Activated naive CD8-positive, alpha-beta T cell treated with anti-CD3 and anti-CD28 coated beads, Interleukin-2, amount 50 U/mL, for 24 hours (primary cell): ENCODE data around the gene LRRN2.

Source experiments
- ATAC-seq: fragments of 150-1000 bp; cut with Tn5 transposase; one replicate; pipeline ENCODE4 v1.10.0; 2021
- DNase-seq: peaks from one replicate; pipeline ENCODE4 v3.0.0; 2021
- H3K27ac Mint-ChIP-seq: one replicate; pipeline ENCODE4 v1.8.0; 2021; ENCODE audit warnings: mild to moderate bottlenecking, mixed read lengths
- H3K27me3 Mint-ChIP-seq: one replicate; pipeline ENCODE4 v1.8.0; 2021; ENCODE audit warnings: mixed read lengths
- H3K36me3 Mint-ChIP-seq: one replicate; pipeline ENCODE4 v1.8.0; 2021; ENCODE audit warnings: low read depth, mixed read lengths
- H3K4me1 Mint-ChIP-seq: one replicate; pipeline ENCODE4 v1.8.0; 2021; ENCODE audit warnings: mixed read lengths
- H3K4me3 Mint-ChIP-seq: one replicate; pipeline ENCODE4 v1.8.0; 2021; ENCODE audit warnings: mild to moderate bottlenecking, moderate library complexity, mixed read lengths
- H3K9me3 Mint-ChIP-seq: one replicate; pipeline ENCODE4 v1.8.0; 2021; ENCODE audit warnings: mixed read lengths

The LRRN2 gene

GRCh38 chr1:204670152-204670927 lies 15.2 kb downstream of the LRRN2 start:
- no peak overlapping the region for H3K27ac Mint-ChIP-seq
- H3K9me3 Mint-ChIP-seq, result no peaks in the 10 kb centered on the region
- DNase-seq, result no peak
- no peaks in the 10 kb centered on the region for H3K4me1 Mint-ChIP-seq
- no peak for ATAC-seq
- H3K27me3 Mint-ChIP-seq, result no peaks in the 10 kb centered on the region
- no peaks in the 10 kb centered on the region for H3K36me3 Mint-ChIP-seq
- H3K4me3 Mint-ChIP-seq, result no peak overlapping the region

GRCh38 chr1:204669579-204669978 lies 16.0 kb downstream of the LRRN2 start:
- H3K36me3 Mint-ChIP-seq, result no peaks in the 10 kb centered on the region
- H3K4me1 Mint-ChIP-seq, result no peaks in the 10 kb centered on the region
- DNase-seq, result no peak
- H3K4me3 Mint-ChIP-seq, result no peak overlapping the region
- ATAC-seq, result no peak
- no peak overlapping the region for H3K27ac Mint-ChIP-seq
- H3K27me3 Mint-ChIP-seq, result peaks cover 4% of the 10 kb centered on the region
- no peaks in the 10 kb centered on the region for H3K9me3 Mint-ChIP-seq

- Mint-ChIP-seq H3K27ac (no peak overlapping the region), H3K36me3 (no peaks in the 10 kb centered on the region), H3K4me1 (no peaks in the 10 kb centered on the region), H3K27me3 (peaks cover 6% of the 10 kb centered on the region), H3K4me3 (no peak overlapping the region), H3K9me3 (no peaks in the 10 kb centered on the region)
- ATAC-seq (no peak), DNase-seq (no peak)
These were observed 21.2 kb downstream of the LRRN2 start for GRCh38 chr1:204664384-204664651.

DNA sequence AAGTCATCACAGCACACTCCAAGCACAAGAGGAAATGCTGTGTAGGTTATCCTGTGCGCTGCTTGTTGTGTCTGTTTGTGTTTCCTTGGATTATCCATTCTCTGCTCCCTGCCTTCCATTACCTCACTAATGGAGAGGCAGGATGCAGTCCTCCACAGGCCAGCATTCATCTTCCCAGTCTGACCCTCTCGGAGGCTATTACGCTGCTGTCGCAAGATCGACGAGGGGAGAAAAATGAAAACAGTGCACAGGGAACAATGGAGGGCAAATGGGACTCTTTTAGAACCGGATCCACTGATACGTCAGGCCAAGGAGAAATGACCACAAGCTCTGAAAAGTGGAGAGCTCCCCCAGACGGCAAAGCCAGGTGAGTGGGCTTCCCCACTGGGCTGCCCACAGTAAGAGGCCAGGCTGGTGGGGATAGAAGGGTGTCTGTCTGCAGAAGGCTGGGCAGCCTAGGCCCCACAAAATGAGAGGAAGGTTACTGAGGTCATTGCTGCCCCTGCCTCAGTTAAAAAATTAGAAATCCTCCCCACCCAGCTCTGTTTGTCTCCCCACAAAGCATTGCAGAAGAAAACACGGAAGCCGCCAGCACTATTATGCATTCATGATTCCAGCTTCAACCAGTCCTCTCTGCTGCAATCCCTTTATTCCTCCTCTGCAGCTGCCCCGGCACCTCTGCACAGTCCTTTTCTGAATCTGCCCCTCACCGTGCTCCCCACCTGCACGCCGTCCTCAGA lies 21.7 kb downstream of the LRRN2 start:
- peaks cover 6% of the 10 kb centered on the region for H3K27me3 Mint-ChIP-seq
- no peaks in the 10 kb centered on the region for H3K4me1 Mint-ChIP-seq
- H3K36me3 Mint-ChIP-seq, result no peaks in the 10 kb centered on the region
- H3K4me3 Mint-ChIP-seq, result no peak overlapping the region
- H3K9me3 Mint-ChIP-seq, result no peaks in the 10 kb centered on the region
- ATAC-seq (no peak), DNase-seq (no peak)
- no peak overlapping the region for H3K27ac Mint-ChIP-seq

GRCh38 chr1:204662530-204662929 lies 23.0 kb downstream of the LRRN2 start:
- Mint-ChIP-seq H3K9me3 (no peaks in the 10 kb centered on the region), H3K4me1 (no peaks in the 10 kb centered on the region), H3K4me3 (no peak overlapping the region), H3K27me3 (peaks cover 6% of the 10 kb centered on the region), H3K27ac (no peak overlapping the region), H3K36me3 (no peaks in the 10 kb centered on the region)
- DNase-seq, result no peak
- ATAC-seq, result no peak

DNA sequence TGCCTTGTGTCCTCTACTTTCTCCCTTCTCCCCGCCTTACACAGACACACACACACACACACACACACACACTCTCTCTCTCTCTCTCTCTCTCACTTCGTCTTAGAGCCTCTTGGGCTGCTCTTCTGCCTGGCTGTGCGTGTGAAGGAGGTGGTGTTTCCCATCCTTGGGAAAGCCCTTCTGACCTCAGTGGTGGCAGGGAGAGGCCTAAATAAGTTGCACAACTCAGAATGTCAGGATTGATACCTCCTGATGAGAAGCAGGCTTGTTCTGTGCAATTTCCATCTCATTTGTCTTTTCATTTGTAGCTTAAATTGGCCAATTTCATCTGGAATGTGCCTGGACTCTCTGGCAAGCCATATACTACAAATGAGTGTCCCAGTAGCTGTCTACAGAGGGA lies 25.0 kb downstream of the LRRN2 start:
- Mint-ChIP-seq H3K27ac (no peak overlapping the region), H3K27me3 (peaks cover 7% of the 10 kb centered on the region), H3K4me1 (no peaks in the 10 kb centered on the region), H3K36me3 (no peaks in the 10 kb centered on the region), H3K4me3 (no peak overlapping the region), H3K9me3 (no peaks in the 10 kb centered on the region)
- DNase-seq, result no peak
- no peak for ATAC-seq

GRCh38 chr1:204659056-204659455 lies 26.5 kb downstream of the LRRN2 start:
- H3K27me3 Mint-ChIP-seq, result peaks cover 2% of the 10 kb centered on the region
- H3K27ac Mint-ChIP-seq, result no peak overlapping the region
- no peak for DNase-seq

GRCh38 chr1:204658295-204658694 lies 27.2 kb downstream of the LRRN2 start:
- Mint-ChIP-seq H3K27me3 (peaks cover 2% of the 10 kb centered on the region), H3K27ac (no peak overlapping the region), H3K4me1 (no peaks in the 10 kb centered on the region), H3K4me3 (no peak overlapping the region), H3K36me3 (no peaks in the 10 kb centered on the region), H3K9me3 (no peaks in the 10 kb centered on the region)
- ATAC-seq (no peak), DNase-seq (no peak)

More at GRCh38 chr1:204659056-204659455, 26.5 kb downstream of the LRRN2 start:
- Mint-ChIP-seq H3K4me1 (no peaks in the 10 kb centered on the region), H3K36me3 (no peaks in the 10 kb centered on the region), H3K9me3 (no peaks in the 10 kb centered on the region), H3K4me3 (no peak overlapping the region)
- no peak for ATAC-seq

DNA sequence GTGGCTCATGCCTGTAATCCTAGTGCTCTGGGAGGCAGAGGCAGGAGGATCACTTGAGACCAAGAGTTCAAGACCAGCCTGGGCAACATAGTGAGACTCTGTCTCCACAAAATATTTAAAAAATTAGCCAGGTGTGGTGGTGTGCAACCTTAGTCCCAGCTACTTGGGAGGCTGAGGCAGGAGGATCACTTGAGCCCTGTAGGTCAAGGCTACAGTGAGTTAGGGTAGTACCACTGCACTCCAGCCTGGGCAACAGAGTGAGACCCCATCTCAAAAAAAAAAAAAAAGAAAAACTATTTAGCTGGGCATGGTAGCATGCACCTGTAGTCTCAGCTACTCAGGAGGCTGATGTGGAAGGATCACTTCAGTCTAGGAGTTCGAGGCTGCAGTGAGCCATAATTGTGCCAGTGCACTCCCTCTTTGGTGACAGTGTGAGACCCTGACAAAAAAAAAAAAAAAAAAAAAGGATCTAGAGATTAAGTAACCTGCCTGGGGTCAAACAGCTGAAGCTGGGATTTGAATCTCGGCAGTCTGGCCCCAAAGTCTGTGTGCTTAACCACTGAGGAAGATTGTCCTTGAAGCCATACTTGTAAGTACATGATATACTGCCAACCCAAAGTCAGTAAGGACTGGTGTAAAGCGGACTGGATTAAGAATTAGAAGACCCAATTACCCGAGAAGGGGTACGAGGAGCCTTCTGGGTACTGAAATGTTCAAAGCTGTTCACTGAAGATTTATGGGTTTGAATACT lies 31.8 kb downstream of the LRRN2 start:
- Mint-ChIP-seq H3K27ac (no peak overlapping the region), H3K27me3 (peaks cover 6% of the 10 kb centered on the region), H3K36me3 (no peaks in the 10 kb centered on the region), H3K9me3 (no peaks in the 10 kb centered on the region), H3K4me1 (no peaks in the 10 kb centered on the region), H3K4me3 (no peak overlapping the region)
- DNase-seq (no peak), ATAC-seq (no peak)

- Mint-ChIP-seq H3K4me1 (no peaks in the 10 kb centered on the region), H3K27me3 (peaks cover 6% of the 10 kb centered on the region), H3K36me3 (no peaks in the 10 kb centered on the region), H3K9me3 (no peaks in the 10 kb centered on the region), H3K4me3 (no peak overlapping the region), H3K27ac (no peak overlapping the region)
- DNase-seq (no peak), ATAC-seq (no peak)
These were observed 33.0 kb downstream of the LRRN2 start for GRCh38 chr1:204652497-204652896.

- peaks cover 5% of the 10 kb centered on the region for H3K4me1 Mint-ChIP-seq
- H3K27ac Mint-ChIP-seq, result no peak overlapping the region
- DNase-seq (no peak), ATAC-seq (no peak)
- H3K36me3 Mint-ChIP-seq, result no peaks in the 10 kb centered on the region
- H3K27me3 Mint-ChIP-seq, result peaks cover 6% of the 10 kb centered on the region
- H3K9me3 Mint-ChIP-seq, result no peaks in the 10 kb centered on the region
- H3K4me3 Mint-ChIP-seq, result no peak overlapping the region
These were observed 33.6 kb downstream of the LRRN2 start for GRCh38 chr1:204651843-204652421.

DNA sequence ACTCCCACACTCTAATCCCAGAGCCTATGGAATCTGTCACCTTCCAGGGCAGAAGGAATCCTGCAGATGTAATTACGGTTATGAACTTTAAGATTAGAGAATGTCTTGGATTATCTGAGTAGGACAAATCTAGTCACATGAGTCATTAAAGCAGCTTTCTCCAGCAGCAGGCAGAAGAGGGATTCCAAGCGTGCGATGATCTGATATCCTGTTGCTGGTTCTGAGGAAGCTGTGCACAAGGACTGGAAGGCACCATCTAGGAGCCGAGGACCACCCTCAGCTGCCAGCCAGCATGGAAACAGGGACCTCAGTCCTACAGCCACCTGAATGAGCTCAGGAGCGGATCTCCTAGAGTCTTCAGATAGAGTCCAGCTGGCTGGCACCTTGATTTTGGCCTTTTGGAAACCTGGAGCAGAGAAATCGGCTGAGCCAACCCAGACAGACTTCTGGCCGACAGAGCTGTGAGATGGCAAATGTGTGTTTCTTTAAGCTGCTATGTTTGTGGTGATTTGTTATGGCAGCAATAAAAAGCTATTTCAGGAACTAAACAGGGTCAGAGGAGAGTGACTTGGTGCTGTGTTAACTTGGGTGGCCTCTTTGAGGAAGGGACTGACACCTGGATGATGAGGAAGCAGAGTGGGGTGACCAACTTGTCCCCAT lies 34.5 kb downstream of the LRRN2 start:
- Mint-ChIP-seq H3K4me3 (no peak overlapping the region), H3K27ac (no peak overlapping the region), H3K27me3 (peaks cover 6% of the 10 kb centered on the region), H3K4me1 (peaks cover 6% of the 10 kb centered on the region), H3K36me3 (no peaks in the 10 kb centered on the region), H3K9me3 (no peaks in the 10 kb centered on the region)
- ATAC-seq, result no peak
- DNase-seq, result no peak

GRCh38 chr1:204649721-204650521 lies 35.6 kb downstream of the LRRN2 start:
- peaks cover 6% of the 10 kb centered on the region for H3K4me1 Mint-ChIP-seq
- ATAC-seq (no peak), DNase-seq (no peak)
- H3K9me3 Mint-ChIP-seq, result no peaks in the 10 kb centered on the region
- H3K36me3 Mint-ChIP-seq, result no peaks in the 10 kb centered on the region
- H3K4me3 Mint-ChIP-seq, result no peak overlapping the region
- H3K27me3 Mint-ChIP-seq, result peaks cover 4% of the 10 kb centered on the region
- H3K27ac Mint-ChIP-seq, result no peak overlapping the region

GRCh38 chr1:204648576-204648975 lies 37.0 kb downstream of the LRRN2 start:
- Mint-ChIP-seq H3K27ac (no peak overlapping the region), H3K4me1 (peaks cover 6% of the 10 kb centered on the region), H3K27me3 (peaks cover 4% of the 10 kb centered on the region), H3K4me3 (no peak overlapping the region), H3K36me3 (no peaks in the 10 kb centered on the region), H3K9me3 (no peaks in the 10 kb centered on the region)
- no peak for DNase-seq
- no peak for ATAC-seq
